NCI-H2029 (cell line): Measurements from ENCODE around the gene SPOCK3.
"Not testable (repeated sequence)": the region's sequence is repeated elsewhere in the genome, so short reads cannot be mapped to it uniquely, and the experiment has no call there.

Experiments
- DNase-seq: peaks from one replicate; lab custom pipeline; 2025; lab: John Stamatoyannopoulos, UW

Gene SPOCK3

GRCh38 chr4:167234316-167234881 lies at the start of gene SPOCK3:
Gene SPOCK3, minus strand, starts transcription at chr4:167234494.
- peak; percentile 23 for DNase-seq

DNA sequence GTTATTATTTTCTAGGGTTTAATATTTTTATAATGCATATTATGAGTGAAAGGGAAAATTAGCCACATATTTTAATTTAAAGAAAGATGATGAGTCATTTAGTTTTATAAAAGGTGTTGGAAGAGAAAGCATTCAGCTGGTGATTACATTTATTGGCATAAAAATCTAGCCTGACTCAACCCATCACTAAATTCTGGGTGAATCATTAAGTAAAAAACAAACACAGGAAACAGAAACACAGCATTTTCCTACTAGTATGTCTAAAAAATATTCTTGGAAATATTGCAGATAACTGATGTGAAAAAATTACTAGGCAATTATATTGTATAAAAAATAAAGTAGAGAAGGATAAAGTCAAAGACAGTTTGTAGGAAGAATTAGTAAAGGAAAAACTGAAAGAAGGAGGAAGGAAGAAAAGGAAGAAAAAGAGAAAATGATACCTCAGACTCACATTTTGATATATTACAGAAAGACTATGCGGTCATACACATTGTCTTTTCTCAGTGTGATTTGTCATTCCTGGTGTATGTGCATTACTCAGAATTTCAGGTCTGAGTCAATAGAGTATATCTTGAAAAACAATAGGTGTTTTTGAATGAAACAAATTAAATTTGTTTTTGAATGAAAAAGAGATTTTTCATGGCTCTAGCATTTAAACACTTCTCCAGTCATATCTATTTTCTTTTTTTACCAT lies 48.0 kb upstream of the SPOCK3 start:
- DNase-seq = no peak

DNA sequence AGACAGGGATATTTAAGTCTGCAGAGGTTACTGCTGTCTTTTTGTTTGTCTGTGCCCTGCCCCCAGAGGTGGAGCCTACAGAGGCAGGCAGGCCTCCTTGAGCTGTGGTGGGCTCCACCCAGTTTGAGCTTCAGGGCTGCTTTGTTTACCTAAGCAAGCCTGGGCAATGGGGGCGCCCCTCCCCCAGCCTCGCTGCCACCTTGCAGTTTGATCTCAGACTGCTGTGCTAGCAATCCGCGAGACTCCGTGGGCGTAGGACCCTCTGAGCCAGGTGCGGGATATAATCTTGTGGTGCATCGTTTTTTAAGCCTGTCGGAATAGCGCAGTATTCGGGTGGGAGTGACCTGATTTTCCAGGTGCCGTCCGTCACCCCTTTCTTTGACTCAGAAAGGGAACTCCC lies 47.3 kb upstream of the SPOCK3 start:
- not testable (repeated sequence) for DNase-seq

DNA sequence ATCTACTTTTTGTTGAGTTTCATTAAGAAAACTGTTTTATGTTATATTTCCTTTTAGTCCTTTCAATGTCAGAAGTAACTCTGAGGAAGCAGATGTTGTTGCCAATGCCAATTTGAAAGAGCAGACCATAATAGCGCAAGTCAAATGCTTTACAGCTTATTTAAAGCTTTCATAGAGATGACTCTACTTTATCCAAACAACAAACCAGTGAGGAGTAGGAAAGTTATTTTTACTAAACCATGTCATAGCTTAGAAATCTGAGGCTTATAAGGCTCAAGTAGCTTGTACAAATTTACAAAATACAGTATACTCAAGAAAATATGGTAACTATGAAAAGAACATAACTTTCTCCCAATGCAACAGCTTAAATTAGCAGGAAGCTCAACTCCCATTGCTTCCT lies 40.1 kb upstream of the SPOCK3 start:
- DNase-seq = no peak

- DNase-seq = no peak
Observed at GRCh38 chr4:167265231-167265630, 30.9 kb upstream of the SPOCK3 start.

- DNase-seq = no peak
Observed at GRCh38 chr4:167248271-167248670, 14.0 kb upstream of the SPOCK3 start.

DNA sequence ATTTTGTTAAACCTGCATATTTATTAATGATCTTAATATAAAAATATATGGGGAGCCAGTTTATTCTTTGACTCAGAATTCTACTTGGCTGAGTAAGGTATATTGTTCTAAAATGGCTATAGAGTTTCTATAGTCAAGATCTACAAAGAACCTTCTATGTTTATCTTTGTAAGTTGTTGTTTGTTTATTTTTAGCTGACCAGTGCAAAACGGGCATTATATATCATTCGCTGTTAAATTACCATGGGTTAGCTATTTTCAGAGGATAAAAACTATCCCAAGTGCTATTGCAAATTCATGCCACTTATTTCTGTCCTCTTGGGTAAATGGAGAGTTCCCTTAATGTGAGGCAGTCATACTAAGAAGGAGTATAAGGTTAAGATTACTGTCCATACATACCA lies 5.3 kb upstream of the SPOCK3 start:
- DNase-seq = no peak

GRCh38 chr4:167238226-167238625 lies 3.9 kb upstream of the SPOCK3 start:
- no peak for DNase-seq

DNA sequence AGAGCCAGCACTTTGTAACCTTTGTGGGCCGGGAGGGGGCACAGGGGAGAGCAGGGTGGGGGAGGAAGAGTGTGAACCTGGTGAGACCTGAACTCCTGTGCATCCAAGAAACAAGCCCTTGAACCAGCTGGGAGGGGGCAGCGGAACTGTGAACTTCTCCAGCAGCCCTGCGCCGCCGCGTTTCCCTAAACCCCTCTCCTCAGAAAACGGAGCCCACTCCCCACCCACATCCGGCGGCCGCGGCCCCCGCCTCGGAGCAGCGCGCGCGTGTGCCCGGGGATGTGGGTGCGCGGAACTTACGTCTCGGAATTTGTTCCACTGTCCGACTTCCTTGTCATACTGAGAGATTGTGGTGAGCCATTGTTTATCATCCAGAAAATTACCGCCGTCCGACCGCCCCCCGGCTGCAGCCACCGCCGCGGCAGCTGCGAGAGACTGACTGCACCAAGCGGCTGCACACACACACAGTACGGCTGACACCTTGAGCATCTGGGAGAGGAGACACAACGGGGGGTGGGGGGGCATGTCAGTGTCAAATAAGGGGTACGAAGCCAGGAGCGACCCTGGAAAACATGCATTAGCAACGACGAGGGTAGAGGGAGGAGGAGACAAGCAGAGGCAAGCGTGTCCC lies 494 bp downstream of the SPOCK3 start:
- DNase-seq = no peak

- DNase-seq = no peak
Observed at GRCh38 chr4:167232805-167233684, 1.2 kb downstream of the SPOCK3 start.

- DNase-seq = no peak
Observed at GRCh38 chr4:167230744-167231143, 3.5 kb downstream of the SPOCK3 start.

DNA sequence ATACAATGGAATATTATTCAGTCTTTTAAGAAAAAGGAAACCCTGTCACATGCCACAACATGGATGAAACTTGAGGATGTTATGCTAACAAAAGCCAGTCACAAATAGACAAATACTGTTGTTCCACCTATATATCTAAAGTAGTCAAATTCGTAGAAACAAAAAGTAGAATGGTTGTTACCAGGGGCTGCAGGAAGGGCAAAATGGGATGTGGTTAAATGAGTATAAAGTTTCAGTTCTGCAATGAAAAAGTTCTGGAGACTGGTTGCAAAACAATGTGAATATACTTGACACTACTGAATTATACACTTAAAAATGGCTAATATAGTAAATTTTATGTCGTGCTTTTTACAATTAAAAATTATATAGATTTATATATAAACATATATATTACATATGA lies 12.2 kb downstream of the SPOCK3 start:
- no peak for DNase-seq

GRCh38 chr4:167221084-167221483 lies 13.2 kb downstream of the SPOCK3 start:
- DNase-seq = no peak

DNA sequence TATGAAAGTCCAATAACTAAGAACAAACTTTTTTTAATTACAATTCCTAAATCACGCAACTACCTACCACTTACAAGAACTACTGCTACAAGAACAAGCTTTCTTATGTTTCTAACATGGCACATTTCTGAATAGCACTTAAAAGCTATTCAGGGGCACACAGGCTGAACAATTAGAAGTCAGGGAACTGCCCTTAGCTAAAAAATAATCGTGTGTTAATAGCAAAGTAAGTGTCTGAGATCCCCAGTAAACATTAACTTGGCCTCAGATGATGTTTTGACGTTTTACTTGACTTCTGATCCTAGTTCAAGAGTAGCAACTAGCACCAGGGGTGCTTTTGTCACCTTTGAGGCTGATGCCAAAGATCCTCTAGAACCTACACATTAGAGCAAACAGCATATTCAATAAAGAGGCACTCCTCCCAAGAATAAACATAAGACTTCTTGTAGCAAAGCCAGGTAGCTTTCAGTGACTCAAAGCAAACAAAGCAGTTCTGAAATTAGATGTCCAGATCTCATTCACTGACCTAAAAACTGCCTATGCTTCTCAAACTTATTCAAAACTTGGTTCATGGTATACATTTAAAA lies 16.2 kb downstream of the SPOCK3 start:
- peak; percentile 45 for DNase-seq

- DNase-seq = no peak
Observed at GRCh38 chr4:167216783-167217182, 17.5 kb downstream of the SPOCK3 start.

GRCh38 chr4:167210166-167210565 lies 24.1 kb downstream of the SPOCK3 start:
- DNase-seq = no peak

DNA sequence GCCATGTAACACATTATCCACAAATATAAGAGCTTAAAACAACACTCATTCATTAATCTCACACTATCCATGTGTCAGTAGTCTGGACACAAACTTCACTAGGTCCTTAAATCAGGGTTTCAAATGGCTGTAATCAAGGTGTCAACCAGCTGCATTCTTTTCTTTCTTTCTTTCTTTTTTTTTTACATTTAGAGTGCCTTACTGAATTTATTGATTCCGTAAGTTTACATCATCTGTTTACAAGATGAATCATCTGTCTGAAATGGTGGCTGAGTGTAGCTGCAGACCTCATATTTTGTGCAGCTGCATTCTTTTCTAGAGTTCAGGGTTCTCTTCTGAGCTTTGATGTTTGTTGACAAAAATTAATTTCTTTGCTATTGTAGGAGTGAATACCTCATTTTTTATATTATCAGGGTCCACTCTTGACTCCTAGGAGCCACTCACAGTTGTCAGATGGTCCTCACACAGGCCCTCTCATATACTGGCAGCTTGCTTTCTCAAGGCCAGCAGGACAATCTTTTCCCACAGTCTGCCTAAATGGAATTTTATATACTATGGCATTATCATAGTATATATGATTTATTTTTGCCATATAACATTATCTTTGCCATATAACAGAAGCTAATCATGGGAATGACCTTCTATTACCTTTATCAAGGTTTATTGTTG lies 37.8 kb downstream of the SPOCK3 start:
- no peak for DNase-seq

DNA sequence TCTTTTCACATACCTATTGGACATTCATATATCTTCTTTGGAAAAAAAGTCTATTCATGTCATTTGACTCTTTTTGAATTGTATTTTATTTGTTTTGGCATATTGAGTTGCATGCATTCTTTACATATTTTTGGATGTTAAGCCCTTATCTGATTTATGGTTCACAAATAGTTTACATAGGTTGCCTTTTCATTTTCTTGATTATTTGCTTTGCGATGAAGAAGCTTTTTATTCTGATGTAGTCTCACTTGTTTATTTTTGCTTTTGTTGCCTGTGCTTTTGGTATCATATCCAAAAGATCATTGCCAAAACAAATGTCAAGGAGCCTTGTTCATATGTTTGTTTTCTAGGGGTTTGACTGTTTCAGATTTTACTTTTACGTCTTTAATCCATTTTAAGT lies 43.9 kb downstream of the SPOCK3 start:
- no peak for DNase-seq

DNA sequence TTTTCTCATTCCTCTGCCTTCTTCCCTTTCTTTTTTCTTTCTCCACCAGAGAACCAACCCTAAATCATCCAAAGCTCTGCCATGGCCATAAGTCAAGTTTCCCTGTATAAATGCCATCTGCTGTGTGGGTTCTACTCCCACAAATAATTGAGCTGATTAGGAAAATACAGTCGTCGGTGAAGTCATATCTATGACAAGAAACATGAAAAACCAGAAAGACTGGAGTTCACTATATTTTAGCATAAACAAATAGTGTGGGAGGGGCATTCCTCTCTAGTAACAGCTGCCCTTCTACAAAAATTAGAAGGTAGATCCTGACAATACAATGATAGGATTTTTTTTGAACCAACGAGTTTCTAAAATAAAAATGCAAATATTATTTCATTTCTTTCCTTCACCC lies 48.8 kb downstream of the SPOCK3 start:
- no peak for DNase-seq

GRCh38 chr4:167183036-167183435 lies 51.3 kb downstream of the SPOCK3 start:
- DNase-seq = no peak

- no peak for DNase-seq
Observed at GRCh38 chr4:167177925-167178324, 56.4 kb downstream of the SPOCK3 start.
